Ramos (cell line): Measurements from ENCODE around the gene CAST.
"Not testable (repeated sequence)": the region's sequence is repeated elsewhere in the genome, so short reads cannot be mapped to it uniquely, and the experiment has no call there.

Experiments used
- in situ Hi-C: fragments of 300-500 bp; cut with MboI; formaldehyde crosslinking; loops from one replicate; pipeline ENCODE4 v1.14.3; 2022; ENCODE audit warnings: low sequenced_read_pairs; ENCODE audit not compliant: unreplicated experiment

The CAST gene, protein sequence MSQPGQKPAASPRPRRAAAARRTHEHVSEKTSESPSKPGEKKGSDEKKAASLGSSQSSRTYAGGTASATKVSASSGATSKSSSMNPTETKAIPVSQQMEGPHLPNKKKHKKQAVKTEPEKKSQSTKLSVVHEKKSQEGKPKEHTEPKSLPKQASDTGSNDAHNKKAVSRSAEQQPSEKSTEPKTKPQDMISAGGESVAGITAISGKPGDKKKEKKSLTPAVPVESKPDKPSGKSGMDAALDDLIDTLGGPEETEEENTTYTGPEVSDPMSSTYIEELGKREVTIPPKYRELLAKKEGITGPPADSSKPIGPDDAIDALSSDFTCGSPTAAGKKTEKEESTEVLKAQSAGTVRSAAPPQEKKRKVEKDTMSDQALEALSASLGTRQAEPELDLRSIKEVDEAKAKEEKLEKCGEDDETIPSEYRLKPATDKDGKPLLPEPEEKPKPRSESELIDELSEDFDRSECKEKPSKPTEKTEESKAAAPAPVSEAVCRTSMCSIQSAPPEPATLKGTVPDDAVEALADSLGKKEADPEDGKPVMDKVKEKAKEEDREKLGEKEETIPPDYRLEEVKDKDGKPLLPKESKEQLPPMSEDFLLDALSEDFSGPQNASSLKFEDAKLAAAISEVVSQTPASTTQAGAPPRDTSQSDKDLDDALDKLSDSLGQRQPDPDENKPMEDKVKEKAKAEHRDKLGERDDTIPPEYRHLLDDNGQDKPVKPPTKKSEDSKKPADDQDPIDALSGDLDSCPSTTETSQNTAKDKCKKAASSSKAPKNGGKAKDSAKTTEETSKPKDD

DNA sequence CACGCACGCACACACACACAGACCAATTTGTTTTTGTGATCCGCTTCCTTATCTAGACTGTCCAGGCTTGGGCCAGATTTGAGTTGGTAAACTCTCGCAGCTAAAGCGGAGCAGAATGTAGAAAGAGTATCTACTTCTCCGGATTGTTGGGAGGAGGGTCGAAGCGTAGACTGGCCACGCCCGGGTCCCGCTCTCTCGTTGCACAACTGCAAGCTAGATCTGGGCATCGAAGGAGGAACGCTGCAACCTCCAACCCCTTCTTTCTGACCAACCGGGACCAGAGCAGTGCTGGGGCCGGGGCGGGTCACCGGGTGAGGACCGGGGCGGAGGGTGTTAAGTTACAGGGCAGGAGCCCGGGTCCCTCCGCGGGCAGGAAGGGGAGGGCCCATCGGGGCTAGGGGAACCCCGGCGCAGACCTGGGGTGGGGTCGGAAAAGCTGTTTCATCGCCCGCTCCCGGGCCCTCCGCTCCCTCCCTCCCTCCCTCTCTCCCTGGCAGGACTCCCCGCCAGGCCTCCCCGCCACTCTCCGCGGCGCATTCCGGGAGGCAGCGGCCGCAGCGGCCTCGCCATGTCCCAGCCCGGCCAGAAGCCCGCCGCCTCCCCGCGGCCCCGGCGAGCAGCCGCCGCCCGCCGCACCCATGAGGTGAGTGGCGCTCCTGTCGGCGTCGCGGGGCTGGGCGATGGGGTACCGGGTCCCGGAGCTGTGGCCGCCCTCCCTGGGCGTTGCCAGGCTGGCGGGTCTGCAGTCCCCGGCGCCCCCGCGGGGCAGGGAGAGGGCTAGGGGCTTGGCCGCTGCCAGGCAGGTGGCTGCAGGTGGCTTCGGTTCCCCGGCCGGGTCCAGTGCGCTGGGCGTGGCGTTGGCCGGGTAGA is at the start of gene CAST:
TSS of gene CAST (plus strand) at position 522 of the 870 bp plus-strand sequence. CDS start at position 569, 47 bp downstream.
- in situ Hi-C loops, result no loop called here

- in situ Hi-C loops, result no loop called here
Measured at GRCh38 chr5:96614110-96614691, 48.0 kb upstream of the CAST start.

DNA sequence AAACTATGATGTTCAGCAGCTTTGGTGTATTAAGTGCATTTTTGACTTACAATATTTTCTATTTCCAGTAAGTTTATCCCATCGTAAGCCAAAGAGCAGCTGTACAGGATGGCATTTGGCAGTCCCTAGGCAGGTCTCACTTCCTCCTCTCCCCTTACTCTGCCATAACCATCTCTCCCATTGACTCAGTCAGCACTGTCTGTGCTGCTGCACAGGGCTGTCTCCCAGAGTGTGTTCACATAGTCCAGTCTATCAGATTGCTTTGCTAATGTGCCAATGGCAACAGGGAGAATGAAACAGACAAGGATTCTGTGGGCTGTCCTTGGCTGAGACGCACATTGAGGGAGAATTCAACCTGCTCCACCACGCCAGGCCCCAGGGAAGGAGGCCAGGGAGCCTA is 47.0 kb upstream of the CAST start:
- in situ Hi-C loops, result no loop called here

DNA sequence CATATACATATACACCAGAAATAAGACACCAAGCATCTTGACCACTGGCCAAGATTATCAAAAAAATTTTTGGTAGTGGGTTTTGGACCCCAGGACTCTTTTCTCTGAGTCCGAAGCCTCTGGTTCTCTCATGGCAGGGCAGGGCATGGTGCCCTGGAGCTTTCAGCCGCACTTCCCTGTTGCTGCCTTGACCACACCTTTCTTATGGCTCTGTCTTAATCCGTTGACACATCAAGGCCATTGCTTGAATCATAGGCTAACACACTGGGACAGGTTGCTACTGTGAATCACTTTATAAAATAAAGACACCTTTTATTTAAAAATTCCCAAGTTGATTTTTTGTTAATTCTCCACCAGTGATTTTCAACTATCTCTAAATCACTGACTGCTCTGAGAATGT is 45.4 kb upstream of the CAST start:
- in situ Hi-C loops, result no loop called here

GRCh38 chr5:96618311-96619016 is 43.7 kb upstream of the CAST start:
- in situ Hi-C loops, result not testable (repeated sequence)

GRCh38 chr5:96619946-96620345 is 42.2 kb upstream of the CAST start:
- in situ Hi-C loops, result loop anchor here (10.0 kb wide), 1 partner anchor 545 kb away; no protein-coding TSS in a partner anchor

GRCh38 chr5:96624596-96624995 is 37.6 kb upstream of the CAST start:
- in situ Hi-C loops, result loop anchor here (10.0 kb wide), 1 partner anchor 540 kb away; no protein-coding TSS in a partner anchor

DNA sequence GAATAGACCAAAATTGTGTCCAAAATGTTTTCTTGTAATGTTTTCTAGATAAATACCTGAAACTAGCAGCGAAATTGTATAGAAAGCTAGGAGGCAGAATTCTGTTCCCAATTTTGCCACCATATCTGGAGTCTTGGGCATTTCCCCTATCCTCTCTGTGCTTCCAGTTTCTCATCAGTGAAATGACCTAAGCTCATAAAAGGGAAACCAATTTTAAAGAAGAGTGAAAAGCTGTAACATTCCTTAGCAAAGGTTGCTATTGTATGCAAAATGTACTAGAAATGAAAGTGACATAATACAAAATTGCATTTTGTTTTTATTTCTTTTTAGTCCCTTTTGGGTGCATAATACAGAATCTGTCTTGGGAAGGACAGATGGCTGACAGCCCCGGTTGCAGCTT is 36.8 kb upstream of the CAST start:
- in situ Hi-C loops, result loop anchor here (10.0 kb wide), 1 partner anchor 539 kb away; no protein-coding TSS in a partner anchor

DNA sequence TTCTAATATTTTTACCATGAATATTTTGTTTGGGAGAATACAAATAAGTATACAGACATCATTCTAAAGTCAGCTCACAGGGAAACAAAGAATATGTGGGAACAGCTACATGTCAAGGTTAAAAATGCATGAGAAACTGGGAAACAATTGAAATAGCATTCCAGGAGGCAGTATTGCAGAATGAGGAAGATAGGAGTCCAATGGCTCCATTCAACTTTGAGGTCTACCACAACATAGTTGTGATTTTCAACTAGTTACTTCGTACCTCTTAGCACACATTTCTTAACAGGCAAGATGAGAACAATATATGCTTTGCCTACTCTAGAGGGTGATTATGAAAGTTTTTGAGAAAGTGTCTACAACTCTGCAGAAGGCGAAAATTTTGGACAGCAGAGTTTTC is 35.2 kb upstream of the CAST start:
- in situ Hi-C loops, result loop anchor here (10.0 kb wide), 1 partner anchor 538 kb away; no protein-coding TSS in a partner anchor

DNA sequence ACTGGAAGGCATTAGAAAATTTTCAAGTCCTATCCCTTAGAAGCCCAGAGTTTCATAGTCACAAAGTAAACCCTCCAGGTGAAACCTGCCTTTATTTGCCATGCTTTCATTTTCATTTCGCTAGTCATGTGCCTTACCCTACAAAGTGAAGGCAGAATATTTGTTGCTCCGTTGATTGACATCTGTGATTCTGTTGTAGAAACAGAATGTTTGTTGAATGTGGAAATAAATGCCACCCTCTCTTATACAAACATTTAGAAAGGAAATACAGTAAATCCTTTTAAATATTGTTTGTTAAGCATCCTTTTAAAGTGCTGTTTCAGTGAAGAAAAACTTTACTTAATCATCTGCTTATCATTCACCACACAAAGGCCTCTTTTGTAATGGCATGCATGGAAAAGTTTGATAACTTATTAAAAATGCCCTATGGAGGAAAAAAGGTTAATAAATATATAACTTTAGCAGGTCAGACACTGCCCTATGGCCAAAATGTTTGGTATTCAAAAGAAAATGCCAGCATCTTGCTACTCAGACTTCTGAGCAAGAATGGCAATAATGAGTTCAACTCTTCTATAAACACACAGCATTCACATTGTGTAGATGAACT is 34.3 kb upstream of the CAST start:
- in situ Hi-C loops, result loop anchor here (10.0 kb wide), 1 partner anchor 537 kb away; no protein-coding TSS in a partner anchor

DNA sequence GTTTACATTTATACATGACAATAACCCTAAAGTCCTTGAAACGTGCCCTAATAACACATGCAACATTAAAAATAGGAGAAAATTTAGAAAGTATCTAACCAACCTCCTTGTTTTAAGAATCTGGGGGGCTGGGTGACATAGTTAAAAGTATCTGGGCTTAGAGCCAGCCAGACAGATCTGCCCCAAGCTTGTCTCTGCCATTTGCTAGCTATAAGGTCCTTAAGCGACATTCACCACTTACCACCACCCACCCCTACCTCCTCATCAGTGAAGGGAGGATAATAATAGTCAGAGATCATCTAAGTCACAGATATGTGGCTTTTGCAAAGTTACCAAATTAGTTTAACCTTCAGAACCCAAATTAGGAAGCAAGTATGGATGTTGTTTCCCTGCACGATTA is 33.8 kb upstream of the CAST start:
- in situ Hi-C loops, result loop anchor here (10.0 kb wide), 1 partner anchor 536 kb away; no protein-coding TSS in a partner anchor

DNA sequence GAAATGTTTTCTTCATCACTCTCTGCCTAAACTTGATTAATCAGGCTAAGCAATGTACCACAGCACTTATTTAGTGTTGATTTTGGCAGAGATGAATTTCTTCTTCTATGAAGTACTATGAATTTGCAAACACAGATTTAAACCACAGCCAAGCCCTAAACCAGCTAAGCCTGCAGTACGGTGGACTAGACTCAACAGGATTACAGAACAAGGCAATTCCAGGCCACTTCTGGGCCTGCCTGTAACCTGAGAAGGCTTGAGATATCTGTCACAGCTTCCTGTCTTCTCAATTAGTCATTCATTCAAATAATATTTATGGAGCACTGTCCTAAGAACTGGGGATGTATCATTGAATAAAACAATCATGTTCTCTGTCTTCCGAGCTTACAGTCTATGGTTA is 32.4 kb upstream of the CAST start:
- in situ Hi-C loops, result loop anchor here (10.0 kb wide), 1 partner anchor 535 kb away; no protein-coding TSS in a partner anchor

GRCh38 chr5:96633820-96634219 is 28.4 kb upstream of the CAST start:
- in situ Hi-C loops, result no loop called here

DNA sequence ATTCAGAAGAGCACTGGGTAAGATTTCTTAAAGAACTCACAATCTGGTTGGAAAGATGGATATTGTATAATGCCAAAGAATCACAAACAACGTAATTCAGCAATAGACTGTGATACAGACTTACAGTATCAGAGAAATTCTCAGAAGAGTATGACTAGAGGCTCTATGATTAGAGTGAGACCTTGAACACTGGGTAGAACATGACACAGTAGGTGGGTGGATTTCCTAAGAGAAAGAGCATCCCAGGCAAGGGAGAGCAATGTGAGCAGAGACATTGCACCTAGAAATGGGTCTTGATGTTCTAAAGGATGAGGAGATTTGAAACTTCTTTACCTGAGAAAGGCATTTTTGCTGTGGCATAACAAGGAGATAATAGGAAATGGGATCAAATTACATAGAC is 27.3 kb upstream of the CAST start:
- in situ Hi-C loops, result no loop called here

DNA sequence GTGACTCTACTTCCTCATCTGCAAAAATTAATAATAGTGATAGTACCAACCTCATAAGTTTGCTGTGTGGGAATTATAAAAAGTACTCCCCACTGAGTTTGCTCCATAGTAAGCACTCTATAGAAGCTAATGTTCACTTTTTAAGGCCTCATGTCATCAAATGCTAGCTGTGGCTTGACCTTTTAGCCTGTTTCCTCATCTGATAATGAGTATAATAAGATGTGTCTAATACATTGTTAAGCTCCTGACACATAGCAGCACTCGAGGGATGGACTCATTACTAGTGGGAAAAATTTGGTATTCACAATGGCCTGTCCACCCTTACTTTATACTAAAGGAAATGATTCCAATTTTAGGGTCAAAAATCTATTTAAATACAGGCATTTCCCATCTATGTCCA is 26.1 kb upstream of the CAST start:
- in situ Hi-C loops, result no loop called here

DNA sequence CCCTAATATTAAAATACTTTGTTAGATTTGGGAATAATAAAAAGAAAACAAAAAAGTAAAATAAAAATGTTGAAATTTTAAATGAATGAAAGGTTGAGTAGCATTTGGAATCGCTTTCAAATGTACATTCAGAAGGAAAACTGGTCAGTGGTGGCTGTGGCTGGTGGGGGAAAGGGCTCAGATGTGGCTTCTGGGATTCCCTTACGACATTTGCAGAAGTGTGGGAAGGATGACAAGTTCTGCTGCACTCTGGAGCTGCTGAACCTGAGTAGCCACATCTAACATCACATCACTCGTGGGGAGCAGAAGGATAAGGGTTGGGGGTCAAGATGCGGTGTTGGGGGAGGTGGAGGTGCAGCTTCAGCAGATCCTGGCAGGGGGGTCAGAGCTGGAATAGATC is 25.6 kb upstream of the CAST start:
- in situ Hi-C loops, result no loop called here

DNA sequence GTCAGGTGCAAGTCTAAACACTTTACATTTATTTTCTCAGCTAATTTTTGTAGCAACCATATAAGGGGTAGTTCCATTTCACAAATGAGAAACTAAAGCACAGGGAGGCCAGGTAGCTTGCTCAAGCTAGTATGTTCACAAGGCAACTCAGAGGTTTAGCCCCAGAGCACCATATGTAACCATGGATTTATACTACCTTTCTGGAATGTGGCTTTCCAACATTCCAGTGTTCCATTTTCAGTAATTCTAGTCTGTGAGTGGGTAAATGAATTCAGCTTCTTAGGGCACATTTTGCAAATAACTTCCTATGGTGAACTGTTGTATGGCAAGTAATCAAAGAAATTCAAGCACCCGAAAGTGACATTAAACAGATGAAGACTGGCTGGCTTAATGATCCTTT is 25.0 kb upstream of the CAST start:
- in situ Hi-C loops, result no loop called here

GRCh38 chr5:96638561-96638960 is 23.6 kb upstream of the CAST start:
- in situ Hi-C loops, result no loop called here

GRCh38 chr5:96640696-96641095 is 21.5 kb upstream of the CAST start:
- in situ Hi-C loops, result no loop called here
